GM12874 (cell line): ENCODE results near the gene SFTPD.

Experiments used
- CTCF ChIP-seq: IDR thresholded peaks from 2 replicates; pipeline ENCODE4 v1.5.1; 2011; ENCODE audit warnings: low read depth, mild to moderate bottlenecking, control low read depth, low read length, moderate library complexity; ENCODE audit not compliant: insufficient read depth

Gene SFTPD

GRCh38 chr10:79941585-79942210, 7.2 kb downstream of the SFTPD start:
- no peak for TF ChIP-seq CTCF

GRCh38 chr10:79941146-79941545, 7.8 kb downstream of the SFTPD start:
- no peak for TF ChIP-seq CTCF

GRCh38 chr10:79940431-79940830, 8.5 kb downstream of the SFTPD start:
- no peak for TF ChIP-seq CTCF

GRCh38 chr10:79939969-79940368, 8.9 kb downstream of the SFTPD start:
- no peak for TF ChIP-seq CTCF

- TF ChIP-seq CTCF, result no peak
These were observed 10.0 kb downstream of the SFTPD start for GRCh38 chr10:79938728-79939406.

GRCh38 chr10:79937701-79938151, 11.2 kb downstream of the SFTPD start:
- TF ChIP-seq CTCF, result no peak

GRCh38 chr10:79936625-79937615, 12.0 kb downstream of the SFTPD start:
- no peak for TF ChIP-seq CTCF
